Activated T-cell treated with anti-CD3 and anti-CD28 coated beads, Interleukin-2, amount 50 U/mL, for 24 hours (primary cell): ENCODE data around the gene MUC6.
"Not testable (repeated sequence)": the region's sequence is repeated elsewhere in the genome, so short reads cannot be mapped to it uniquely, and the experiment has no call there.

Source experiments
- DNase-seq: peaks from one replicate; pipeline ENCODE4 v3.0.0-alpha.2; 2020
- H3K27ac Mint-ChIP-seq: 2 replicates; pipeline ENCODE4 v1.8.0; 2020; ENCODE audit warnings: mild to moderate bottlenecking, mixed read lengths
- H3K27me3 Mint-ChIP-seq: 2 replicates; pipeline ENCODE4 v1.8.0; 2020; ENCODE audit warnings: mixed read lengths
- H3K36me3 Mint-ChIP-seq: 2 replicates; pipeline ENCODE4 v1.8.0; 2020; ENCODE audit warnings: low read depth, mixed read lengths
- H3K4me1 Mint-ChIP-seq: 2 replicates; pipeline ENCODE4 v1.8.0; 2020; ENCODE audit warnings: low read depth, mixed read lengths
- H3K4me3 Mint-ChIP-seq: 2 replicates; pipeline ENCODE4 v1.8.0; 2020; ENCODE audit warnings: mild to moderate bottlenecking, moderate library complexity, mixed read lengths
- H3K9me3 Mint-ChIP-seq: 2 replicates; pipeline ENCODE4 v1.8.0; 2020; ENCODE audit warnings: mixed read lengths

Gene MUC6

GRCh38 chr11:1019321-1019910, 17.1 kb downstream of the MUC6 start:
- no peak overlapping the region for H3K4me3 Mint-ChIP-seq
- peaks cover 15% of the 10 kb centered on the region for H3K9me3 Mint-ChIP-seq
- H3K27me3 Mint-ChIP-seq = no peaks in the 10 kb centered on the region
- H3K27ac Mint-ChIP-seq = no peak overlapping the region
- DNase-seq = no peak
- H3K4me1 Mint-ChIP-seq = peaks cover 18% of the 10 kb centered on the region
- no peaks in the 10 kb centered on the region for H3K36me3 Mint-ChIP-seq

- H3K36me3 Mint-ChIP-seq = no peaks in the 10 kb centered on the region
- no peak overlapping the region for H3K27ac Mint-ChIP-seq
- H3K4me1 Mint-ChIP-seq = peaks cover 18% of the 10 kb centered on the region
- H3K4me3 Mint-ChIP-seq = no peak overlapping the region
- peaks cover 15% of the 10 kb centered on the region for H3K9me3 Mint-ChIP-seq
- no peaks in the 10 kb centered on the region for H3K27me3 Mint-ChIP-seq
- no peak for DNase-seq
Measured at GRCh38 chr11:1018091-1018490, 18.4 kb downstream of the MUC6 start.

DNA sequence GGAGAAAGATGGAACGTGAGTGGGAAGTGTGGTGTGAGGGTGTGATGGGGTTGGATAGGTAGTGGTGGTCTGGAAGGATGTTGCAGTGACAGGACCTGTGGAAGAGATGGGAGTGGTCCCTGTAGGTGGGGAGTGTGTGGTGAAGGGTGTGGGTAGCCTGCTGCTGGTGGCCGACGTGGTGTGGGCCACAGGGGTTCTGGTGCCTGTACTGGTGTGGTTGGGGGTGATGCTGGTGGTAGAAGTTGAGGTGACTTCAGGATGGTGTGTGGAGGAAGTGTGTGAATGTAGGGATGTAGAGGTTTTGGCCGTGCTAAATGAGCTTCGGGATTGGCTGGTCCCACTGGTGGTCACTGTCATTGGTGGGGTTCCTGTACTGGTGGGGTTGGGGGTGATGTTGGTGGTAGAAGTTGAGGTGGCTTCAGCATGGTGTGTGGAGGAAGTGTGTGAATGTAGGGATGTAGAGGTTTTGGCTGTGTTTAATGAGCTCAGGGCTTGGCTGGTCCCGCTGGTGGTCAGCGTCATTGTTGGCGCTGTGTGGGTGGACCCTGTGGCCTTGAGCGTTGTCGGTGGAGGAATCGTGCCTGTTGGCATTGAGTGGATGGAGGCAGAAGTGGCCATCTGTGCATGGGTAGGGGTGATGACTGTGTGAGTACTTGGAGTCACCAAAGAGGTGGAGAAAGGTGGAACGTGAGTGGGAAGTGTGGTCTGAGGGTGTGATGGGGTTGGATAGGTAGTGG, 19.1 kb downstream of the MUC6 start:
- Mint-ChIP-seq H3K27ac (peak overlapping the region; percentile 3), H3K4me1 (peaks cover 18% of the 10 kb centered on the region), H3K27me3 (no peaks in the 10 kb centered on the region), H3K9me3 (peaks cover 15% of the 10 kb centered on the region), H3K4me3 (no peak overlapping the region), H3K36me3 (no peaks in the 10 kb centered on the region)
- no peak for DNase-seq

- Mint-ChIP-seq H3K9me3 (peaks cover 15% of the 10 kb centered on the region), H3K27ac (peak overlapping the region; percentile 3), H3K4me1 (peaks cover 18% of the 10 kb centered on the region)
- not testable (repeated sequence) for H3K27me3 Mint-ChIP-seq, H3K36me3 Mint-ChIP-seq, H3K4me3 Mint-ChIP-seq
- DNase-seq = peak; percentile 41
Measured at GRCh38 chr11:1016610-1017126, 19.9 kb downstream of the MUC6 start.

DNA sequence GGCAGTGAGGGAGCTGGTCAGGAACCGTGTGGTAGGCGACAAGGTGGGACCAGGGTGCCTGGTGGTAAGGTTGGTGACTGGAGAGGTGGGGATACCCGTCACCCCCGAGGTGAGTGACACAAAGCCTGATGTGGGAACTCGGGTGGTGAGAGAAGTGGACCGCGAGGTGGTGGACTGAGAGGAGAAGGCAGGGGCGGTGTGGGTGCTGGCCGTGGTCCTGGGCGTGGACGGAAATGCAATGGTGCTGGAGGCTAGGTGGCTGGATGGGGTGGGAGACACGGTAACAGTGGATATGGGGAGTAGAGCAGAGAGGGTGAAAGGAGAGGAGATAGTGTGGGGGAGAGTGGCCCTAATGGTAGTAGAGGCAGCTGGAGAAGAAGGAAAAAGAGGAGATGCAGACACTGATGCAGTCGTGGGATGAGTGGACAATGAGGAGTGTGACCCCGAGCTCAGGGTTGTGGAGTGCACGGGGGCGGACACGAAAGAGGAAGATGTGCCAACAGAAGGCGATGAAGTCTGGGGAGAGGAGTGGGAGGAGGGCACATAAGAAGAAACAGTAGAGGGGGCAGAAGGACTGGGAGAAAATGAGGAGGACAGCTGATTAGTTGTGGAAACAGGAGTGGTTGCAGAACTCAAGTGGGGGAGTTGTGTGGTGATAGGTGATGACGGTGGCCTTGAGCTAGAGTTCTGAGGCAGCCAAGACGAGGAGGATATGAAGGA, 20.5 kb downstream of the MUC6 start:
- Mint-ChIP-seq H3K36me3 (peaks cover 13% of the 10 kb centered on the region), H3K27me3 (no peaks in the 10 kb centered on the region), H3K27ac (no peak overlapping the region), H3K4me1 (peaks cover 18% of the 10 kb centered on the region), H3K9me3 (peaks cover 15% of the 10 kb centered on the region), H3K4me3 (no peak overlapping the region)
- DNase-seq = no peak

DNA sequence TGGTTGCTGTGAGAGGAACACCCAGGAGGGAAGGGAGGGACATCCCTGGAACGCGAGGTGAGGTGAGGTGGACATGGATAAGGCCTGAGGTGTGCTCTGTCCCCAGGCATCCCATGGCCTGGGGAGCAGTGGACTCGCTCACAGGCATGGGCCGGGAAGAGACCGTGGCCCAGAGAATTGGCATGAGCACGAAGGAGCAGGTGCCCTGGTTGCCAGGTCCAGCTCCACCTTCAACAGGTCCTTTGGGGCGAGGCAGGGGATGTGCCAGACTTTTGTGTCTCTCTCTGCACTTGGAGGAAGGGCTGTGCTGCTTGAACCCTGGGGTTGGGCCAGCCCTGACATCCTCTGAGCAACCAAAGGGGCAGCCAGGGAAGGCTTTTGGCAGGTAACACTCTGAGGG, 21.5 kb downstream of the MUC6 start:
- no peak overlapping the region for H3K4me3 Mint-ChIP-seq
- peaks cover 22% of the 10 kb centered on the region for H3K36me3 Mint-ChIP-seq
- H3K4me1 Mint-ChIP-seq = peaks cover 18% of the 10 kb centered on the region
- no peak for DNase-seq
- H3K27me3 Mint-ChIP-seq = no peaks in the 10 kb centered on the region
- no peak overlapping the region for H3K27ac Mint-ChIP-seq
- H3K9me3 Mint-ChIP-seq = peaks cover 15% of the 10 kb centered on the region

DNA sequence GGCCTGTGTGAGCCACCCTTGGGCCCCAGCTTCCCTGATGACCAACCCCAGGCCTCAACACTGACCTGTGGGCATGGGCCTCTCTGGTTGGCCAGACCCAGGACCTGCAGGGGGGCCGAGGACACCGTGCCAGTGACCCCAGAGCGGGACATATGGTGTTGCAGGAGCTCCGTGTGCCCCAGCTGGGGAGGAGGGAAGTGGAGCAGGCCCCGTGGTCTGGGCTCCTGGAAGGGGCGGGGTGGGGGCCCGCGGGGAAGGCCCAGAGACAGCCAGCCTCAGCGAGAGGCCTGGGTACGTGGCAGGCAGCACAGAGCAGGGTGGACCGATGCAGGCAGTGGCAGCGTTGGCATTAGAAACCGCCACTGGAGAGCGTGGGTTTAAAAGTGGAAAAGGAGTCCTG, 22.2 kb downstream of the MUC6 start:
- Mint-ChIP-seq H3K4me1 (peaks cover 18% of the 10 kb centered on the region), H3K27me3 (no peaks in the 10 kb centered on the region), H3K4me3 (no peak overlapping the region), H3K36me3 (peaks cover 28% of the 10 kb centered on the region), H3K9me3 (peaks cover 15% of the 10 kb centered on the region), H3K27ac (no peak overlapping the region)
- no peak for DNase-seq

DNA sequence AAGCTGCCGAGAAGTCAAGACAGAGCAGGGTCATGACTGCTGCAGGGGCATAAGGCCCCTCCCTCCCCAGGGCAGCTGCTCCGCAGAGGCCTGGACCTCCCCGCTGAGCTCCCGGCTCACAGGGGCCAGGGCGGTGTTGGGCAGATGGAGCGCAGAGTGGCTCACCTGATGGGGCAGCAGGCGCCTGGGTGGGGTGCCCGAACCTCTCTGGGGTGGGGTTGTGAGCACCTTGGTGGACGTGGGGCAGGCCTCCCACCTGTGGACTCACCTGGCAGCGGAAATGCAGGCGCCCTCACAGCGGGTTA, 22.9 kb downstream of the MUC6 start:
- H3K27ac Mint-ChIP-seq = no peak overlapping the region
- H3K36me3 Mint-ChIP-seq = peaks cover 35% of the 10 kb centered on the region
- H3K27me3 Mint-ChIP-seq = no peaks in the 10 kb centered on the region
- peaks cover 15% of the 10 kb centered on the region for H3K9me3 Mint-ChIP-seq
- DNase-seq = no peak
- peaks cover 18% of the 10 kb centered on the region for H3K4me1 Mint-ChIP-seq
- no peak overlapping the region for H3K4me3 Mint-ChIP-seq

DNA sequence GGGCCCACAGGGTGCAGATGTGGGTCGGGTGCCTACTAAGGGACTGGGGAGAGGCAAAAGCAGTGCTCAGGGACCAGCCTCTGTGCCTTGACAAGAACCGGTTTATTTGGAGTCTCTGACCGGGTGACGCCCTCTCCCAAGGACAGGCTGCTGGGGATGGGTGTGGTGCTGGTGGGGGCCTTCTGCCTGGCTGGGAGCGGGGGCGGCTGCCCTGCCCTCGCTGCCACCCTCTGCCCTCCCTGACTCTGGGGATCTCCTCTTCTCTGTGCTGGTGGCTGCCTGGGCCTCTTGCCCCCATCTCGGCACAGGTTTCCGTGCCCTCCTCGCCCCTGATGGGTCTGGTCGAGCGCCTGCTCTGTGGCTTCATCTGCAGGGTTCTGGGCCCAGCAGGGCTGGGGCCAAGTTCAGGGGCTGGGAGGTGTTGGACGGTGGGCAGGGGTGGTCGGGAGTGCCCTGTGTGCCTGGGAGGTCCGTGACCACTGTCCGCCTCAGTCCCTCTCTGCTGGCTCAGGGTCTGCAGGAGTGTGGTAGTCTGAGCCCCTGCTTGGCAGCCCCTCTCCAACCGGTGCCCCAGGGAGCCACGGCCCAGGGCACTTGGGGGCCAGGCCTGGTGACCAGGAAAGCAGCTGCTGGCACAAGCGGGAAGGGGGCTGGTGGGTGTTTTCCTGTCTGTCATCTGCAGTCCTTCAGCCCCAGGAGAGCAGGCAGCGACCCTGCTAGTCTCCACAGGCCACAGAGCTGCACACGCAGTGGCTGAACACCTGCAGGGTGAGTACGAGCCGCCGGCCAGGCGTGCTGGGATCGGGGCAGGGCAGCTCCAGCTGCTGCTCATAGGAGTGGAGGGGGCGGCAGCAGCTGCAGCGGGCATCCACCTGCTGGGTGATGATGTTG, 23.5 kb downstream of the MUC6 start:
- Mint-ChIP-seq H3K9me3 (peaks cover 13% of the 10 kb centered on the region), H3K4me3 (no peak overlapping the region), H3K36me3 (peaks cover 40% of the 10 kb centered on the region), H3K4me1 (peaks cover 15% of the 10 kb centered on the region), H3K27me3 (no peaks in the 10 kb centered on the region), H3K27ac (no peak overlapping the region)
- DNase-seq = no peak

- no peak for DNase-seq
- Mint-ChIP-seq H3K27ac (no peak overlapping the region), H3K9me3 (peaks cover 8% of the 10 kb centered on the region), H3K27me3 (no peaks in the 10 kb centered on the region), H3K36me3 (peaks cover 47% of the 10 kb centered on the region), H3K4me3 (no peak overlapping the region), H3K4me1 (peaks cover 9% of the 10 kb centered on the region)
Measured at GRCh38 chr11:1012291-1012690, 24.2 kb downstream of the MUC6 start.

DNA sequence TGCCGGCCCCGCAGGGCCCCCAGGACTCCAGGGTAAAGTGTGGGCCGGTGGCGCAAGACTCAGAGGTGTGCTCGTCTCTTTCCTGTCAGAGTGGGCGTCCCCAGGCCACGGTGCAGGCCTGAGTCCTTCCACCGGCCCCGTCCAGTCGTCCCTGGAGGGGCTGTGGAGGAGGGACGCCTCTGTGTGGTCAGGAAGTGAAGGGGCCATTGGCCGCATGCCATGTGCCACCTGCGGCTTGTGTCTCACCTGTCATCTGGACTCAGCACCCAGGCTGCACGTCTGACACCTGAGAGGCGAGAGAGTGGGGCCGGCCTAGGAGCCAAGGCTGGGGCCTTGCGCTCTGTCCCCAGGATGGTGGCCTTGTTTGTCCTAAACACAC, 25.2 kb downstream of the MUC6 start:
- H3K9me3 Mint-ChIP-seq = no peaks in the 10 kb centered on the region
- H3K36me3 Mint-ChIP-seq = peaks cover 57% of the 10 kb centered on the region
- H3K27ac Mint-ChIP-seq = no peak overlapping the region
- no peak overlapping the region for H3K4me3 Mint-ChIP-seq
- no peak for DNase-seq
- no peaks in the 10 kb centered on the region for H3K27me3 Mint-ChIP-seq
- no peaks in the 10 kb centered on the region for H3K4me1 Mint-ChIP-seq

- Mint-ChIP-seq H3K4me3 (no peak overlapping the region), H3K9me3 (no peaks in the 10 kb centered on the region), H3K27me3 (no peaks in the 10 kb centered on the region), H3K27ac (no peak overlapping the region), H3K36me3 (peaks cover 62% of the 10 kb centered on the region), H3K4me1 (no peaks in the 10 kb centered on the region)
- DNase-seq = no peak
Measured at GRCh38 chr11:1010551-1011319, 25.8 kb downstream of the MUC6 start.

DNA sequence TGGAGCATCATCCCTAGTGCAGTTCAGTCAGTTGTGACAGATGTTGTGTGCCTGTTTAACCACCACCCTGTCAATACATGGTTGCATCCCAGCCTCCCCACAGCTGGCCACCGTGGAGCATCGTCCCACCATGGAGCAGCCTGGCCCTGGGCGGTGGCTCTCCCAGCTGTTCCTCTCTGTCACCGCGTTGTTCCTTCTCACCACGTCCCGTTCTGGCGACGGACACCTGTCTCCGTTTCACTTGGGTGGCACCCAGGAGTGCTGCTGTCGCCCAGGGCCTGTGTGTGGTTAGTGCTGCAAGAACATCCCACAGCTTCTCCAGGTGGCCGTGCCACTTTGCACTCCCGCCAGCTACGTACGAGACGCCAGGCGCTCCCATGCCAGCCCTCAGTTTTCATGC, 26.5 kb downstream of the MUC6 start:
- no peaks in the 10 kb centered on the region for H3K4me1 Mint-ChIP-seq
- no peak overlapping the region for H3K27ac Mint-ChIP-seq
- no peak overlapping the region for H3K4me3 Mint-ChIP-seq
- H3K9me3 Mint-ChIP-seq = no peaks in the 10 kb centered on the region
- H3K36me3 Mint-ChIP-seq = peaks cover 70% of the 10 kb centered on the region
- no peak for DNase-seq
- H3K27me3 Mint-ChIP-seq = no peaks in the 10 kb centered on the region

GRCh38 chr11:1009371-1009770, 27.1 kb downstream of the MUC6 start:
- no peaks in the 10 kb centered on the region for H3K9me3 Mint-ChIP-seq
- H3K4me3 Mint-ChIP-seq = no peak overlapping the region
- H3K27me3 Mint-ChIP-seq = no peaks in the 10 kb centered on the region
- H3K36me3 Mint-ChIP-seq = peaks cover 76% of the 10 kb centered on the region
- DNase-seq = no peak
- no peak overlapping the region for H3K27ac Mint-ChIP-seq
- no peaks in the 10 kb centered on the region for H3K4me1 Mint-ChIP-seq
